MCF 10A (cell line): ENCODE results near the gene RNF20. TPM values are rescaled to one million over a fixed set of nuclear protein-coding genes. Genes with fewer than 3 reads are reported as not detected.

Experiments used
- BruUV-seq: library from RNA; stranded (reverse); fragments of 400-500 nt; replicated peaks from 2 replicates; lab custom pipeline; 2021; lab: Mats Ljungman, UMichigan
- CTCF ChIA-PET: fragments of 300-600 bp; sonication (Branson Sonifier 250); formaldehyde crosslinking; extraction: SDS; loops from one replicate; lab custom pipeline; 2021; ENCODE audit warnings: antibody characterized with exemption, inconsistent platforms; lab: Yijun Ruan, JAX
- POLR2A ChIA-PET: fragments of 300-600, 350-650 bp; sonication (Branson Sonifier 250); formaldehyde crosslinking; extraction: SDS; loops from one replicate; lab custom pipeline; 2020; ENCODE audit warnings: antibody characterized with exemption, inconsistent platforms; lab: Yijun Ruan, JAX
- DNase-seq: peaks from one replicate; pipeline ENCODE4 v3.0.0-alpha.2; 2018; ENCODE audit not compliant: unreplicated experiment
- H3K27ac Mint-ChIP-seq: one replicate; pipeline ENCODE4 v1.8.0; 2022; ENCODE audit warnings: mild to moderate bottlenecking, low read depth, mixed read lengths; ENCODE audit not compliant: unreplicated experiment
- H3K27me3 Mint-ChIP-seq: one replicate; pipeline ENCODE4 v1.8.0; 2022; ENCODE audit warnings: mixed read lengths; ENCODE audit not compliant: insufficient read depth, unreplicated experiment
- H3K36me3 Mint-ChIP-seq: one replicate; pipeline ENCODE4 v1.8.0; 2022; ENCODE audit warnings: mild to moderate bottlenecking, moderate library complexity, mixed read lengths; ENCODE audit not compliant: insufficient read depth, unreplicated experiment
- H3K4me1 Mint-ChIP-seq: one replicate; pipeline ENCODE4 v1.8.0; 2022; ENCODE audit warnings: mixed read lengths; ENCODE audit not compliant: insufficient read depth, unreplicated experiment
- H3K4me3 Mint-ChIP-seq: one replicate; pipeline ENCODE4 v1.8.0; 2022; ENCODE audit warnings: mild to moderate bottlenecking, moderate library complexity, mixed read lengths; ENCODE audit not compliant: unreplicated experiment
- H3K9me3 Mint-ChIP-seq: one replicate; pipeline ENCODE4 v1.8.0; 2022; ENCODE audit warnings: mixed read lengths; ENCODE audit not compliant: unreplicated experiment
- CTCF ChIP-seq: fragments of 200-600 bp; IDR thresholded peaks from one replicate; pipeline ENCODE4 v1.8.0; 2022; ENCODE audit warnings: antibody characterized with exemption, mild to moderate bottlenecking; ENCODE audit not compliant: unreplicated experiment
- intact Hi-C: fragments of 100-400 bp; cut with micrococcal nuclease; formaldehyde crosslinking; loops from 2 replicates; pipeline ENCODE4 v1.14.1; 2022
- total RNA-seq: library from RNA; stranded (reverse); gene quantifications from 2 replicates; pipeline ENCODE4 v1.2.3, GENCODE V29; 2022

The RNF20 gene
- total RNA-seq, 1 experiment from 2014 or later: 41.6 TPM

- H3K27ac Mint-ChIP-seq: no peak overlapping the region
- H3K27me3 Mint-ChIP-seq: no peaks in the 10 kb centered on the region
These were observed 29.5 kb upstream of the RNF20 start for GRCh38 chr9:101504188-101504587.

GRCh38 chr9:101508211-101508610, 25.4 kb upstream of the RNF20 start:
- Mint-ChIP-seq H3K36me3 (no peaks in the 10 kb centered on the region), H3K4me3 (no peak overlapping the region), H3K27me3 (no peaks in the 10 kb centered on the region), H3K9me3 (no peaks in the 10 kb centered on the region), H3K4me1 (no peaks in the 10 kb centered on the region), H3K27ac (no peak overlapping the region)
- intact Hi-C loops: no loop called here
- CTCF ChIA-PET: interaction anchor here (0.5 to 4.0 kb wide), 9 partner anchors 10 to 120 kb away, joined by 3 to 19 read pairs (median 6); no protein-coding TSS in a partner anchor
- DNase-seq: no peak
- POLR2A ChIA-PET: interaction anchor here (0.9 to 5.6 kb wide), 9 partner anchors 12 to 26 kb away, joined by 3 to 25 read pairs (median 5); partner anchors contain the start of gene RNF20
- BruUV-seq: no TSS peak
- no peak for TF ChIP-seq CTCF

More at GRCh38 chr9:101504188-101504587, 29.5 kb upstream of the RNF20 start:
- H3K9me3 Mint-ChIP-seq: no peaks in the 10 kb centered on the region
- no peaks in the 10 kb centered on the region for H3K36me3 Mint-ChIP-seq
- ChIA-PET CTCF (interaction anchor here (0.8 to 1.6 kb wide), 2 partner anchors 25 to 45 kb away, joined by 3 to 6 read pairs; no protein-coding TSS in a partner anchor), POLR2A (interaction anchor here (0.6 to 5.6 kb wide), 2 partner anchors 9 to 18 kb away, joined by 3 to 25 read pairs; a partner anchor contains a TSS)
- intact Hi-C loops: no loop called here
- DNase-seq: no peak
- no peak overlapping the region for H3K4me3 Mint-ChIP-seq
- TF ChIP-seq CTCF: no peak
- BruUV-seq: no TSS peak
- no peaks in the 10 kb centered on the region for H3K4me1 Mint-ChIP-seq

- Mint-ChIP-seq H3K4me3 (no peak overlapping the region), H3K9me3 (no peaks in the 10 kb centered on the region), H3K36me3 (no peaks in the 10 kb centered on the region), H3K27ac (no peak overlapping the region), H3K27me3 (no peaks in the 10 kb centered on the region), H3K4me1 (peaks cover 9% of the 10 kb centered on the region)
- no peak for DNase-seq
- intact Hi-C loops: no loop called here
- ChIA-PET POLR2A (interaction anchor here (0.7 kb wide), 2 partner anchors 14 to 50 kb away, joined by 3 to 4 read pairs; no protein-coding TSS in a partner anchor), CTCF (interaction anchor here (0.7 to 4.0 kb wide), 3 partner anchors 20 to 51 kb away, joined by 3 to 19 read pairs (median 18); a partner anchor contains a TSS)
- no peak for TF ChIP-seq CTCF
- no TSS peak for BruUV-seq
These were observed 24.1 kb upstream of the RNF20 start for GRCh38 chr9:101509572-101509971.

GRCh38 chr9:101510459-101510858, 23.2 kb upstream of the RNF20 start:
- no TSS peak for BruUV-seq
- ChIA-PET CTCF (interaction anchor here (0.6 to 4.0 kb wide), 4 partner anchors 19 to 98 kb away, joined by 4 to 19 read pairs (median 4); no protein-coding TSS in a partner anchor), POLR2A (interaction anchor here (0.7 to 1.0 kb wide), 2 partner anchors 30 to 51 kb away, joined by 4 read pairs; no protein-coding TSS in a partner anchor)
- Mint-ChIP-seq H3K36me3 (no peaks in the 10 kb centered on the region), H3K4me3 (no peak overlapping the region), H3K9me3 (no peaks in the 10 kb centered on the region), H3K27me3 (no peaks in the 10 kb centered on the region), H3K4me1 (peaks cover 9% of the 10 kb centered on the region), H3K27ac (no peak overlapping the region)
- TF ChIP-seq CTCF: no peak
- no peak for DNase-seq
- intact Hi-C loops: no loop called here
